ENCODE results near the gene LRRC45.

DNA sequence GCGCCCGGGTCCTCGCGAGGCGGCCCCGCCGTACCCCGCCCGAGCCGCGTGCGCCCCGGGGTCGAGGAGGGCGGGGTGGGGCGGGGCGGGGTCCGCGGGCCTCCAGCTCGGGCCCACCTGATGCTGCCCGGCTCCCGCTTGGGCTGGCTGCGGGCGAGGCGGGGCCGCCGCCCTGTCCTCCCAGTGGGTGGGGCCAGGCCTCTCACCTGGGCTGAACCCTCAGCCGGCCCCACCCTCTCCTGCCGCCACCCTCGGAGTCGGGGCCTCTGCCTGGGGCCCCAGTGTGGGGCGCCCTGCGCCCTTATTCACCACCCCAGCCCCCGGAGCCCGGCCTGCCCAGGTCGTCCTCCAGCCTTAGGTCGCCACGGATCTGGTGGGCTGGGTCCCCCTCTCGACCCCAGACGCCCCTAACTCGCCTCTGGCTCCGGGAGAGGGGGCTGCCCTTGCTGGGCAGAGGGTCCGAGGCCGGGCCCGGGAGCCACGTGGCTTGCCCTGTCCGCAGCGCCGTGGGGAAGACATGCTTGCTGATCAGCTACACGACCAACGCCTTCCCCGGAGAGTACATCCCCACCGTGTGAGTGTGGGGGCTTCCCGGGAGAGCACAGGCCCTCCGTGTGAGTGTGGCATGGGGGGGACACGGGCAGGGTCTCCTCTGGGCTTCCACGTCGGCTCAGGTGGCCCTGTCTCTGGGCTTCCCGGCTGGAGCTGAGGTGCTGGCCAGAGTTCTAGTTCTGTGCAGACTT is 9.0 kb downstream of the LRRC45 start:
- TF ChIP-seq, protein P1, sequence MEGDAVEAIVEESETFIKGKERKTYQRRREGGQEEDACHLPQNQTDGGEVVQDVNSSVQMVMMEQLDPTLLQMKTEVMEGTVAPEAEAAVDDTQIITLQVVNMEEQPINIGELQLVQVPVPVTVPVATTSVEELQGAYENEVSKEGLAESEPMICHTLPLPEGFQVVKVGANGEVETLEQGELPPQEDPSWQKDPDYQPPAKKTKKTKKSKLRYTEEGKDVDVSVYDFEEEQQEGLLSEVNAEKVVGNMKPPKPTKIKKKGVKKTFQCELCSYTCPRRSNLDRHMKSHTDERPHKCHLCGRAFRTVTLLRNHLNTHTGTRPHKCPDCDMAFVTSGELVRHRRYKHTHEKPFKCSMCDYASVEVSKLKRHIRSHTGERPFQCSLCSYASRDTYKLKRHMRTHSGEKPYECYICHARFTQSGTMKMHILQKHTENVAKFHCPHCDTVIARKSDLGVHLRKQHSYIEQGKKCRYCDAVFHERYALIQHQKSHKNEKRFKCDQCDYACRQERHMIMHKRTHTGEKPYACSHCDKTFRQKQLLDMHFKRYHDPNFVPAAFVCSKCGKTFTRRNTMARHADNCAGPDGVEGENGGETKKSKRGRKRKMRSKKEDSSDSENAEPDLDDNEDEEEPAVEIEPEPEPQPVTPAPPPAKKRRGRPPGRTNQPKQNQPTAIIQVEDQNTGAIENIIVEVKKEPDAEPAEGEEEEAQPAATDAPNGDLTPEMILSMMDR (conservative IDR thresholded peaks at IDR 0.05 in 1 of 2, IDR thresholded peaks at IDR 0.05 in 1 of 2; ENCODE audit: low read depth in 1 of 2, low read length in 2 of 2) = no peak
- TF ChIP-seq EZH2 (IDR thresholded peaks at IDR 0.05; ENCODE audit: low read length, missing control alignments) = no peak
